Uterus (tissue), 4 donors: ENCODE data around the gene FZD8. TPM values are rescaled to one million over a fixed set of nuclear protein-coding genes. Genes with fewer than 3 reads are reported as not detected.

ENCODE experiments used
- DNase-seq, 2 donors: peaks; one replicate each; pipeline ENCODE4 v3.0.0-alpha.2; 2019 to 2020
- H3K27ac ChIP-seq, 2 donors: fragments of 200-600 bp; sonication (generic); 1 replicate in 1 of 2; 2 replicates in 1 of 2; pipeline ENCODE4 v1.5.1; 2016 to 2018
- H3K27me3 ChIP-seq, 2 donors: fragments of 200-600 bp; sonication (generic); one replicate each; pipeline ENCODE4 v1.5.1; 2018 to 2019; ENCODE audit warnings: control low read depth in 1 of 2
- H3K36me3 ChIP-seq, 2 donors: fragments of 200-600 bp; sonication (generic); one replicate each; pipeline ENCODE4 v1.5.1; 2019; ENCODE audit warnings: control low read depth in 1 of 2
- H3K4me1 ChIP-seq, 2 donors: fragments of 200-600 bp; sonication (generic); one replicate each; pipeline ENCODE4 v1.5.1; 2018 to 2019; ENCODE audit warnings: control low read depth in 1 of 2
- H3K4me3 ChIP-seq, 2 donors: fragments of 200-600 bp; sonication (generic); 1 replicate in 1 of 2; 2 replicates in 1 of 2; pipeline ENCODE4 v1.5.1; 2018 to 2019; ENCODE audit warnings: mild to moderate bottlenecking in 1 of 2
- H3K9me3 ChIP-seq, 2 donors: fragments of 200-600 bp; sonication (generic); one replicate each; pipeline ENCODE4 v1.5.1; 2019; ENCODE audit warnings: control low read depth in 1 of 2
- POLR2A ChIP-seq, 2 donors: fragments of 450-650 bp; IDR thresholded peaks; one replicate each; pipeline ENCODE4 v1.6.1; 2016; ENCODE audit warnings: antibody characterized with exemption in 2 of 2, mild to moderate bottlenecking in 1 of 2, moderate library complexity in 1 of 2
- intact Hi-C: fragments of 100-400 bp; cut with DNase I; formaldehyde crosslinking; loops from one replicate; pipeline ENCODE4 v1.15.1; 2023; ENCODE audit warnings: low total_unique reads
- total RNA-seq, 4 donors: library from RNA; depleted of rRNA in 3 of 4; stranded (reverse); fragments of >200 nt in 3 of 4; gene quantifications; one replicate each; pipeline versions ENCODE4 v1.1.0 to v1.2.4, GENCODE V29; 2014 to 2023
- TF ChIP-seq, protein P1 (sequence below), 4 experiments: fragments of 200-600 bp in 2 of 4; fragments of 450-650 bp in 2 of 4; sonication (generic) in 2 of 4; IDR thresholded peaks; one replicate each; pipeline ENCODE4 v1.5.1; 2016 to 2019; ENCODE audit warnings: antibody characterized with exemption in 4 of 4, mild to moderate bottlenecking in 2 of 4, moderate library complexity in 1 of 4
- donor health status: DM: yes; HTN: yes; CAD: no.

FZD8 gene
- total RNA-seq, 4 donors from 2014 or later = 1.8 to 14.9 (median 5.3) TPM

DNA sequence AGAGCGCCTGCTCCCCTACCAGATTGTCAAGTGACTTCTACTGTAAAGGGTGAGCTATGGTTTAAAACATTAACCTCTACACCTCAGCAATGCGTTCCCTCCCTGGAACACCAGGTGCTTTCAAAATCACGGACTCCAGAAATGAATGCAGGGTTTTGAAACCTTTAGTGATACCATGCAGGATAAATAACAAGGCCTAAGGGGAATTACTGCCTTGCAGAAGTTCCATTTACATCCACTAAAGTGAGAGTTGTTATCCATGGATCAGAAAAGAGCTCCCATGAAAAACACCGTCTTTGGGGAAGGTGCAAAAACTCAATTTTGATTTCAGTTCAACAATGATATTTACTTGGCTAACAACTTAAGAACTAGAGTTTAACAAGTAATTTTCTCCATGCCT lies 4.0 kb downstream of the FZD8 start:
- peaks cover 0 to 3% of the 10 kb centered on the region in 2 donors for H3K4me1 ChIP-seq
- intact Hi-C loops = loop anchor here (10.0 kb wide), 1 partner anchor 1147 kb away; no protein-coding TSS in a partner anchor
- TF ChIP-seq, protein P1, sequence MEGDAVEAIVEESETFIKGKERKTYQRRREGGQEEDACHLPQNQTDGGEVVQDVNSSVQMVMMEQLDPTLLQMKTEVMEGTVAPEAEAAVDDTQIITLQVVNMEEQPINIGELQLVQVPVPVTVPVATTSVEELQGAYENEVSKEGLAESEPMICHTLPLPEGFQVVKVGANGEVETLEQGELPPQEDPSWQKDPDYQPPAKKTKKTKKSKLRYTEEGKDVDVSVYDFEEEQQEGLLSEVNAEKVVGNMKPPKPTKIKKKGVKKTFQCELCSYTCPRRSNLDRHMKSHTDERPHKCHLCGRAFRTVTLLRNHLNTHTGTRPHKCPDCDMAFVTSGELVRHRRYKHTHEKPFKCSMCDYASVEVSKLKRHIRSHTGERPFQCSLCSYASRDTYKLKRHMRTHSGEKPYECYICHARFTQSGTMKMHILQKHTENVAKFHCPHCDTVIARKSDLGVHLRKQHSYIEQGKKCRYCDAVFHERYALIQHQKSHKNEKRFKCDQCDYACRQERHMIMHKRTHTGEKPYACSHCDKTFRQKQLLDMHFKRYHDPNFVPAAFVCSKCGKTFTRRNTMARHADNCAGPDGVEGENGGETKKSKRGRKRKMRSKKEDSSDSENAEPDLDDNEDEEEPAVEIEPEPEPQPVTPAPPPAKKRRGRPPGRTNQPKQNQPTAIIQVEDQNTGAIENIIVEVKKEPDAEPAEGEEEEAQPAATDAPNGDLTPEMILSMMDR (IDR thresholded peaks at IDR 0.05) = no peak
- no peak for TF ChIP-seq POLR2A (IDR thresholded peaks at IDR 0.05)

DNA sequence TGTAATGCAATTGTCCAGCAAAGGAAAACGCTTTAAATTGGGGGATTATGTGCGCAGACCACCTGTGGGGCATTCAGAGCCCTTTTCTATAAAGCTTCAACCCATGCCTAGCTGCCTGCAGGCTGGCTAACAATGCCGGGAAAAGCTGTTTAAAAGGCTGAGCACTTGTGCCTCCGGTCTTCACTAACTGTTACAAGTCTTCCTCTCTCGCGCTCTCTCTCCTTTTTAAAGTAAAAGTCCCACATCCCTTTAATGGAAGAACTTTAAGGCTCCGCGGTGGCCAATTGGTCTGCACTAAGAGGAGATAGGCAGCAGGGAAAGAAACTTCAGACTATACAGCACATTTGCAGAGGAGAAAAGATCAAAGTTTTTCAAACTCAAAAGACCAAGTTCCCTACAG lies 4.6 kb downstream of the FZD8 start:
- DNase-seq = no peak
- no peaks in the 10 kb centered on the region for H3K9me3 ChIP-seq
- TF ChIP-seq, protein P1 (IDR thresholded peaks at IDR 0.05) = no peak
- TF ChIP-seq POLR2A (IDR thresholded peaks at IDR 0.05) = no peak
- H3K4me1 ChIP-seq = no peaks in the 10 kb centered on the region
- no peak overlapping the region for H3K4me3 ChIP-seq
- no peak overlapping the region for H3K27ac ChIP-seq
- no peaks in the 10 kb centered on the region for H3K36me3 ChIP-seq
- intact Hi-C loops = loop anchor here (10.0 kb wide), 1 partner anchor 1147 kb away; no protein-coding TSS in a partner anchor
- no peaks in the 10 kb centered on the region for H3K27me3 ChIP-seq

More for the DNA sequence above, 4.0 kb downstream of the FZD8 start:
- Histone ChIP-seq H3K27ac (no peak overlapping the region), H3K9me3 (no peaks in the 10 kb centered on the region), H3K27me3 (no peaks in the 10 kb centered on the region), H3K36me3 (no peaks in the 10 kb centered on the region), H3K4me3 (no peak overlapping the region)
- no peak for DNase-seq

DNA sequence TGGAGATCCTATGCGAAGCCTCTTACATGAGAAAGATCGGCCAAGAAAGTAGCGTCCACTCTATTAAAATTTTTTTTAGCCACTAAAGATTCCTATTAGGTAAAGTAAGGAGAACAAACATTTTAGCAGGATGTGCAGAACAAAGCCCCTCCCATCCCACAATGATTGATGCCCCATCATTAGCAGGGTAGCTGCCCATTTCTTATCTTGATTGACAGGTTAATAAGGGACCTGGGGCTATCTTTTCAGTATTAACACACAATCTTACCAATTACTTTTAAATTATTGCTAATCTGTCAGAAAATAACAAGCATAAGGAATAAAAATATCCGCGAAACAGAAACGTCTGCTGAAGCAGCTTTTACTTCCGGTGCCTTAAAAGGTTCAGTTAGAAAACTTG lies 5.1 kb downstream of the FZD8 start:
- Histone ChIP-seq H3K27ac (no peak overlapping the region), H3K27me3 (no peaks in the 10 kb centered on the region), H3K36me3 (no peaks in the 10 kb centered on the region), H3K9me3 (no peaks in the 10 kb centered on the region), H3K4me1 (no peaks in the 10 kb centered on the region), H3K4me3 (no peak overlapping the region)
- intact Hi-C loops = loop anchor here (10.0 kb wide), 1 partner anchor 1148 kb away; no protein-coding TSS in a partner anchor
- TF ChIP-seq, protein P1 (IDR thresholded peaks at IDR 0.05) = no peak
- no peak for TF ChIP-seq POLR2A (IDR thresholded peaks at IDR 0.05)
- no peak for DNase-seq

DNA sequence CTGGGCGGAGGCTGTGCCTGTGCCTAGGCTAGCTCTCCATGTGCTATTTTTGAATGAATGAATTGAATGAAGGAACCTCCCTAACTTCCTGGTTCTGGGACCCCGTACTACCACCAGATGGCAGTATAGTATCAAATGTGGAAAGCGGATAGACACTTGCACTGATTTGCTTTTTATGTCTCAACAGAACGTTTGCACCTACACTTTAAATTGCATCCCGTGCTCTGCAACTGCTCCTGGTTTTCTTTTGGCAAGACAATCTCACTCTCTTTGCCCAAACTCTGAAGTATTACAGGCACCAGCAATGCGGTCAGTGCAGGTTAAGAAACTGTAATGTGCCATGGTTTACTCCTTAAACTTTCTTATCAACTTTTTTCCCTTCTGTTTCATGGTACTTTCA lies 6.5 kb downstream of the FZD8 start:
- no peaks in the 10 kb centered on the region for H3K4me1 ChIP-seq
- H3K27ac ChIP-seq = no peak overlapping the region
- intact Hi-C loops = loop anchor here (10.0 kb wide), 1 partner anchor 1149 kb away; no protein-coding TSS in a partner anchor
- no peaks in the 10 kb centered on the region for H3K36me3 ChIP-seq
- H3K27me3 ChIP-seq = no peaks in the 10 kb centered on the region
- TF ChIP-seq, protein P1 (IDR thresholded peaks at IDR 0.05) = peak; percentile 87 to 91 (median 88)
- no peak for TF ChIP-seq POLR2A (IDR thresholded peaks at IDR 0.05)
- no peak overlapping the region for H3K4me3 ChIP-seq
- peak; percentile 17 to 37 for DNase-seq
- no peaks in the 10 kb centered on the region for H3K9me3 ChIP-seq

DNA sequence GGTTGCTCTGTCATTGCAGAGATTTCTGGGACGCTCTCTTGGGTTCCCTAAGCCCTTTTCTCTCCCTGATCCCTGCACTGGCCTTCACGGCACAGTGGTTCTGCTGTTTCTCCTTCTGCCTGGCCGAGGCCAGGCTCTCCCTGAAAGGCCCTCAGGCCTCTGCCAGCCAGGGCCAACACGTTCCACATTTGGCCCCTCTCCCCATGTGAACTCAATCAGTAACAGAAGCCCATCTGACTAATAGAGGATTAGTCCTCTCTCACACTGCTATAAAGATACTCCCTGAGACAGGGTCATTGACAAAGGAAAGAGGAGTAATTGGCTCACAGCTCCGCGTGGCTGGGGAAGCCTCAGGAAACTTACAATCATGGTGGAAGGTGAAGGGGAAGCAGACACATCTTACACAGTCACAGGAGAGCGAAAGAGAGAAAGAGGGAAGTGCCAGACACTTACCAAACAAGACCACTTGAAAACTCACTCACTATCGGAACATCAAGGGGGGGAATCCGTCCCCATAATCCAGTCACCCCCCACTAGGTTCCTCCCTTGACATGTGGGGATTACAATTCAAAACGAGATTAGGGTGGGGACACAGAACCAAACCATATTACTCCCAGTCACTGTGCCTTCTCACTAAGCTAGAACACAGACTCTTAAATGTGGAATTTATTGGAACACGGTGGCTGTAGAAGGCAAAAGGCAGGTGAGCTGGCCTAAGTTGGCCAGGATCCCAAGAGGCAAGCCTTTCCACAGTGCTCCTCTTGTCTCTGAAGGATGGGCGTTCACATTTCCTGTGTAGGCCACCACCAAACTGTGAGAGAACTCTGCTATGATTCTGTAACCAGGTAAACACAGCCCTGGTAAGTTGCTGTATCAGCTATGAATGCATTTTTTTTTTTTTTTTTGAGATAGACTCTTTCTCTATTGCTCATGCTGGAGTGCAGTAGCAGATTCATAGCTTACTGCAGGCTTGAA lies 8.8 kb downstream of the FZD8 start:
- Histone ChIP-seq H3K4me3 (no peak overlapping the region), H3K27ac (no peak overlapping the region)

More for the DNA sequence above, 8.8 kb downstream of the FZD8 start:
- Histone ChIP-seq H3K27me3 (no peaks in the 10 kb centered on the region), H3K9me3 (no peaks in the 10 kb centered on the region), H3K36me3 (no peaks in the 10 kb centered on the region), H3K4me1 (no peaks in the 10 kb centered on the region)
- DNase-seq = no peak
- intact Hi-C loops = loop anchor here (10.0 kb wide), 1 partner anchor 1152 kb away; no protein-coding TSS in a partner anchor
- no peak for TF ChIP-seq POLR2A (IDR thresholded peaks at IDR 0.05)
- TF ChIP-seq, protein P1 (IDR thresholded peaks at IDR 0.05) = no peak
